ENCODE data around the gene MX2.

MX2 gene

GRCh38 chr21:41446586-41446985, 84.8 kb downstream of the MX2 start:
- no peaks in the 10 kb centered on the region for H3K27me3 Mint-ChIP-seq
- DNase-seq (no peak), ATAC-seq (replicated peaks) (no peak)
- H3K4me3 Mint-ChIP-seq: no peak overlapping the region
- H3K4me1 Mint-ChIP-seq: no peaks in the 10 kb centered on the region
- H3K36me3 Mint-ChIP-seq: peaks cover 31 to 47% of the 10 kb centered on the region in 2 donors
- no peaks in the 10 kb centered on the region for H3K9me3 Mint-ChIP-seq
- H3K27ac Mint-ChIP-seq: peak overlapping the region; percentile 37

DNA sequence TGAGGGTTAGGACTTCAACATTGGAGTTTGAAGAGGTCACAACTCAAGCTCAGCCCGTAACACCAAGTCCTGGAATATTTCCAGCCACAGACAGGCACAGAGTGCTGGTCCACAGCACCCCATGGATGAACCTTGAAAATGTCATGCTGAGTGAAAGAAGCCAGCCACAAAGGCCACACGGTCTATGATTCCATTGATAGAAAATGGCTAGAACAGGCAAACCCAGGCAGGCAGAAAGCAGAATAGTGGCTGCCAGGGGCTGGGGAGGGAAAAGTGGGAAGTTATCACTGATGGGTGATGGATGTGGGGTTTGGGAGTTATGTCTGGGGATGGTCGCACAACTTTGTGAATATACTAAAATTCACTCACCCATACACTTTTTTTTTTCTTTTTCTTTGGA, 85.5 kb downstream of the MX2 start:
- DNase-seq: no peak
- no peak for ATAC-seq (replicated peaks)
- no peak overlapping the region for H3K4me3 Mint-ChIP-seq
- H3K27me3 Mint-ChIP-seq: no peaks in the 10 kb centered on the region
- peaks cover 27 to 44% of the 10 kb centered on the region in 2 donors for H3K36me3 Mint-ChIP-seq
- H3K27ac Mint-ChIP-seq: no peak overlapping the region
- H3K9me3 Mint-ChIP-seq: no peaks in the 10 kb centered on the region
- no peaks in the 10 kb centered on the region for H3K4me1 Mint-ChIP-seq

GRCh38 chr21:41449613-41450012, 87.8 kb downstream of the MX2 start:
- no peak for DNase-seq
- Mint-ChIP-seq H3K27ac (no peak overlapping the region), H3K4me3 (no peak overlapping the region), H3K9me3 (no peaks in the 10 kb centered on the region), H3K36me3 (peaks cover 31 to 48% of the 10 kb centered on the region in 2 donors), H3K27me3 (no peaks in the 10 kb centered on the region), H3K4me1 (no peaks in the 10 kb centered on the region)
- no peak for ATAC-seq (replicated peaks)

GRCh38 chr21:41451753-41452676, 90.2 kb downstream of the MX2 start:
- Mint-ChIP-seq H3K36me3 (peaks cover 26 to 37% of the 10 kb centered on the region in 2 donors), H3K27me3 (no peaks in the 10 kb centered on the region), H3K4me1 (no peaks in the 10 kb centered on the region), H3K27ac (no peak overlapping the region), H3K9me3 (no peaks in the 10 kb centered on the region), H3K4me3 (no peak overlapping the region)
- no peak for ATAC-seq (replicated peaks)
- no peak for DNase-seq

GRCh38 chr21:41453198-41453597, 91.4 kb downstream of the MX2 start:
- no peak overlapping the region for H3K4me3 Mint-ChIP-seq
- peaks cover 4 to 7% of the 10 kb centered on the region in 2 donors for H3K4me1 Mint-ChIP-seq
- H3K27me3 Mint-ChIP-seq: no peaks in the 10 kb centered on the region
- H3K36me3 Mint-ChIP-seq: peaks cover 24 to 35% of the 10 kb centered on the region in 2 donors
- no peak for DNase-seq
- ATAC-seq (replicated peaks): no peak
- no peak overlapping the region for H3K27ac Mint-ChIP-seq
- H3K9me3 Mint-ChIP-seq: no peaks in the 10 kb centered on the region

GRCh38 chr21:41453761-41454160, 91.9 kb downstream of the MX2 start:
- H3K4me1 Mint-ChIP-seq: peaks cover 4 to 7% of the 10 kb centered on the region in 2 donors
- no peak overlapping the region for H3K4me3 Mint-ChIP-seq
- ATAC-seq (replicated peaks) (no peak), DNase-seq (no peak)
- no peaks in the 10 kb centered on the region for H3K27me3 Mint-ChIP-seq
- H3K27ac Mint-ChIP-seq: no peak overlapping the region
- H3K36me3 Mint-ChIP-seq: peaks cover 28 to 36% of the 10 kb centered on the region in 2 donors
- H3K9me3 Mint-ChIP-seq: no peaks in the 10 kb centered on the region

- ATAC-seq (replicated peaks): no peak
- Mint-ChIP-seq H3K36me3 (peaks cover 22 to 39% of the 10 kb centered on the region in 2 donors), H3K27me3 (no peaks in the 10 kb centered on the region), H3K4me1 (peaks cover 22 to 24% of the 10 kb centered on the region in 2 donors), H3K9me3 (no peaks in the 10 kb centered on the region), H3K27ac (no peak overlapping the region), H3K4me3 (no peak overlapping the region)
- DNase-seq: no peak
Measured at GRCh38 chr21:41458121-41458520, 96.3 kb downstream of the MX2 start.

DNA sequence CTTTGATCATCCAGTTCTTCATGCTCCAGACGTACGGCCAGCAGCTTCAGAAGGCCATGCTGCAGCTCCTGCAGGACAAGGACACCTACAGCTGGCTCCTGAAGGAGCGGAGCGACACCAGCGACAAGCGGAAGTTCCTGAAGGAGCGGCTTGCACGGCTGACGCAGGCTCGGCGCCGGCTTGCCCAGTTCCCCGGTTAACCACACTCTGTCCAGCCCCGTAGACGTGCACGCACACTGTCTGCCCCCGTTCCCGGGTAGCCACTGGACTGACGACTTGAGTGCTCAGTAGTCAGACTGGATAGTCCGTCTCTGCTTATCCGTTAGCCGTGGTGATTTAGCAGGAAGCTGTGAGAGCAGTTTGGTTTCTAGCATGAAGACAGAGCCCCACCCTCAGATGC, 96.7 kb downstream of the MX2 start:
- H3K27ac Mint-ChIP-seq: peak overlapping the region; percentile 77
- H3K4me3 Mint-ChIP-seq: no peak overlapping the region
- peaks cover 22 to 37% of the 10 kb centered on the region in 2 donors for H3K36me3 Mint-ChIP-seq
- H3K27me3 Mint-ChIP-seq: no peaks in the 10 kb centered on the region
- DNase-seq (no peak), ATAC-seq (replicated peaks) (no peak)
- no peaks in the 10 kb centered on the region for H3K9me3 Mint-ChIP-seq
- peaks cover 22 to 24% of the 10 kb centered on the region in 2 donors for H3K4me1 Mint-ChIP-seq
